KMS-11 (cell line): ENCODE measurements around the gene RPL7L1.

Experiments used
- H2AFZ ChIP-seq: fragments of 200-600 bp; sonication (generic); 2 replicates; pipeline ENCODE4 v1.6.1; 2016; ENCODE audit warnings: antibody characterized with exemption, mixed run types, low read depth
- H3K27ac ChIP-seq: fragments of 200-600 bp; sonication (generic); 2 replicates; pipeline ENCODE4 v1.6.1; 2016; ENCODE audit warnings: mild to moderate bottlenecking, mixed run types
- H3K27me3 ChIP-seq: fragments of 200-600 bp; sonication (generic); 2 replicates; pipeline ENCODE4 v1.6.1; 2017; ENCODE audit warnings: mild to moderate bottlenecking, low read depth, mixed run types, moderate library complexity; ENCODE audit not compliant: insufficient read depth
- H3K36me3 ChIP-seq: fragments of 200-600 bp; sonication (generic); 2 replicates; pipeline ENCODE4 v1.6.1; 2017; ENCODE audit warnings: mild to moderate bottlenecking, mixed run types; ENCODE audit not compliant: insufficient read depth
- H3K4me1 ChIP-seq: fragments of 200-600 bp; sonication (generic); 2 replicates; pipeline ENCODE4 v1.6.1; 2016; ENCODE audit warnings: mild to moderate bottlenecking, low read depth, mixed run types; ENCODE audit not compliant: poor library complexity, severe bottlenecking
- H3K4me2 ChIP-seq: fragments of 200-600 bp; sonication (generic); 2 replicates; pipeline ENCODE4 v1.7.0; 2016; ENCODE audit warnings: mild to moderate bottlenecking, mixed run types
- H3K4me3 ChIP-seq: fragments of 200-600 bp; sonication (generic); IDR thresholded peaks from 2 replicates; pipeline ENCODE4 v1.6.1; 2017; ENCODE audit warnings: low read depth, low read length, mixed read lengths; ENCODE audit not compliant: insufficient read depth
- H3K79me2 ChIP-seq: fragments of 200-600 bp; sonication (generic); 2 replicates; pipeline ENCODE4 v1.6.1; 2016; ENCODE audit warnings: low read depth, mixed run types; ENCODE audit not compliant: insufficient read depth
- H3K9ac ChIP-seq: fragments of 200-600 bp; sonication (generic); 2 replicates; pipeline ENCODE4 v1.6.1; 2016; ENCODE audit warnings: mild to moderate bottlenecking, mixed run types
- H4K20me1 ChIP-seq: fragments of 200-600 bp; sonication (generic); 2 replicates; pipeline ENCODE4 v1.6.1; 2016; ENCODE audit warnings: mild to moderate bottlenecking, mixed run types; ENCODE audit not compliant: insufficient read depth
- CTCF ChIP-seq: fragments of 200-600 bp; sonication (generic); conservative IDR thresholded peaks from 2 replicates; pipeline ENCODE4 v1.6.1; 2017; ENCODE audit warnings: low read depth, mild to moderate bottlenecking, antibody characterized with exemption, low read length, moderate library complexity, mixed read lengths

RPL7L1 gene

GRCh38 chr6:42860036-42860435 lies 19.4 kb upstream of the RPL7L1 start:
- H3K4me2 ChIP-seq, result no peak overlapping the region
- H2AFZ ChIP-seq, result no peak overlapping the region
- H3K36me3 ChIP-seq, result peaks cover 7% of the 10 kb centered on the region; the same call in 1 of the 2 replicates
- peaks cover 5% of the 10 kb centered on the region for H3K4me1 ChIP-seq
- H3K27ac ChIP-seq, result no peak overlapping the region
- no peaks in the 10 kb centered on the region for H3K27me3 ChIP-seq
- no peaks in the 10 kb centered on the region for H4K20me1 ChIP-seq
- H3K9ac ChIP-seq, result no peak overlapping the region
- H3K4me3 ChIP-seq, result no peak overlapping the region
- no peak for TF ChIP-seq CTCF
- no peaks in the 10 kb centered on the region for H3K79me2 ChIP-seq

- H3K4me3 ChIP-seq, result no peak overlapping the region
- H3K27ac ChIP-seq, result no peak overlapping the region
- TF ChIP-seq CTCF, result no peak
- peaks cover 7% of the 10 kb centered on the region; the same call in 1 of the 2 replicates for H3K36me3 ChIP-seq
- H3K4me2 ChIP-seq, result no peak overlapping the region
- H3K79me2 ChIP-seq, result no peaks in the 10 kb centered on the region
- H2AFZ ChIP-seq, result no peak overlapping the region
- no peaks in the 10 kb centered on the region for H4K20me1 ChIP-seq
- peaks cover under 1% of the 10 kb centered on the region for H3K4me1 ChIP-seq
- H3K27me3 ChIP-seq, result no peaks in the 10 kb centered on the region
- no peak overlapping the region for H3K9ac ChIP-seq
Measured at GRCh38 chr6:42860481-42860880, 18.9 kb upstream of the RPL7L1 start.

GRCh38 chr6:42864602-42865001 lies 14.8 kb upstream of the RPL7L1 start:
- Histone ChIP-seq H3K4me1 (no peaks in the 10 kb centered on the region), H3K79me2 (no peaks in the 10 kb centered on the region), H3K27me3 (no peaks in the 10 kb centered on the region), H3K4me2 (no peak overlapping the region), H4K20me1 (no peaks in the 10 kb centered on the region), H3K9ac (no peak overlapping the region), H3K36me3 (peaks cover 3% of the 10 kb centered on the region; the same call in 1 of the 2 replicates), H3K27ac (no peak overlapping the region), H2AFZ (no peak overlapping the region), H3K4me3 (no peak overlapping the region)
- TF ChIP-seq CTCF, result no peak

GRCh38 chr6:42870145-42870936 lies 9.1 kb upstream of the RPL7L1 start:
- Histone ChIP-seq H4K20me1 (no peaks in the 10 kb centered on the region), H3K4me1 (no peaks in the 10 kb centered on the region), H3K9ac (no peak overlapping the region), H3K27ac (no peak overlapping the region), H3K4me2 (no peak overlapping the region), H3K36me3 (no peaks in the 10 kb centered on the region), H3K79me2 (no peaks in the 10 kb centered on the region), H2AFZ (no peak overlapping the region), H3K27me3 (no peaks in the 10 kb centered on the region), H3K4me3 (no peak overlapping the region)
- no peak for TF ChIP-seq CTCF
